MG63 (cell line): ENCODE results near the gene AFAP1. TPM values are rescaled to one million over a fixed set of nuclear protein-coding genes. Genes with fewer than 3 reads are reported as not detected.

Source experiments
- DNase-seq: peaks from one replicate; pipeline ENCODE4 v3.0.0-alpha.2; 2020
- H3K27me3 ChIP-seq: fragments of 250-450 bp; sonication (Bioruptor Pico); 2 replicates; pipeline ENCODE4 v1.5.1; 2020; ENCODE audit warnings: mild to moderate bottlenecking, moderate library complexity
- H3K36me3 ChIP-seq: fragments of 250-450 bp; sonication (Bioruptor Pico); 2 replicates; pipeline ENCODE4 v1.5.1; 2020; ENCODE audit warnings: mild to moderate bottlenecking, moderate library complexity
- H3K4me3 ChIP-seq: fragments of 250-450 bp; sonication (Bioruptor Pico); 2 replicates; pipeline ENCODE4 v1.5.1; 2020; ENCODE audit warnings: mild to moderate bottlenecking, moderate library complexity
- H3K9me3 ChIP-seq: fragments of 250-450 bp; sonication (Bioruptor Pico); 2 replicates; pipeline ENCODE4 v1.5.1; 2020; ENCODE audit warnings: mild to moderate bottlenecking, moderate library complexity
- total RNA-seq: library from RNA; depleted of rRNA; stranded (reverse); fragments of >200 nt; shearing (Covaris generic); gene quantifications from 2 replicates; pipeline ENCODE4 v1.2.3, GENCODE V29; 2014; ENCODE audit warnings: low replicate concordance

The AFAP1 gene
- total RNA-seq, 1 experiment from 2014 or later: 30.0 TPM

DNA sequence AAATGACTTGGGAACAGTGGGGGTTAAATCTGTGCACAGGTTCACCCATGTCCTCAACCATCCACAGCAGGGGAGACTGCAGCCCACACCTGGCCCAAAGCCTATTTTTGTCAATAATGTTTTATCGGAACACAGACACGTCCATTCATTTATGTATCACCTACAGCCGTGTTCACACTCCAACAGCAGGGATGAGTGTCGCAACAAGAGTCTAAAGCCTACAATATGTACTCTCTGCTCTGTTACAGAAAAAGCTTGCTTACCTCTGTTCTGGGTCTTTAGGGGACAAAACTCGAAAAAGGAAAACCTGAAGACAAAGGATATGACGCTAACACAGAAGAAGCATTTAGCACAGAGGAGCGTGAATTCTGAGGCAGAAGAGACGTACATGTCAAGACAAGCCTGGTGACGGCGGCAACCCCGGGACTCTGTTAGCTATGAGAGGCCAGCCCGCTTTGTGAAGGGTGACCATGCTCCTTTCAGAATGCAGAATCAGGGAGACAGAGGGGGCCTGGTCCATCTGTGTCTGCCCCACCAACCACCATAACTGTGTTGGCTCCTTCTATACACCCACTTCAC is 45.5 kb downstream of the AFAP1 start:
- H3K9me3 ChIP-seq: peaks cover under 1% of the 10 kb centered on the region; the same call in 1 of the 2 replicates

DNA sequence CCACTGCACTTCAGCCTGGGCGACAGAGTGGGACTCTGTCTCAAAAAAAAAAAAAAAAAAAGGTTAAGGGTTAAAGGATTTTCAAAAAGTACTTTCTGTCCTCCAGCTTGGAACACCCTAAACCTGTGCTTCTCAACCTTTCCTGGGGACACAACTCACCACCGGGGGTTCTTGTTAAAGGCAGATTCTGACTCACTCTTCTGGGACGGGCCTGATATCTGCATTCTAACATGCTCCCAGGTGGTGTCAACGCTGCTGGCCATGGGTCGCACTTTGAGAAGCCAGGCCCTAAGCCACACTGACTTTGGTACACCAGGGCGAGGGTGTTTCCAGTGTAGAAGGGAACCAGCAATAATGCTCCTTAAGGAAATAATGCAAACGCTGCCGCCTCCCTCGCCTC is 46.1 kb downstream of the AFAP1 start:
- DNase-seq: no peak

More for the DNA sequence above, 45.5 kb downstream of the AFAP1 start:
- no peaks in the 10 kb centered on the region for H3K27me3 ChIP-seq
- no peaks in the 10 kb centered on the region; the same call in 1 of the 2 replicates for H3K36me3 ChIP-seq
- no peak for DNase-seq
- H3K4me3 ChIP-seq: no peak overlapping the region

DNA sequence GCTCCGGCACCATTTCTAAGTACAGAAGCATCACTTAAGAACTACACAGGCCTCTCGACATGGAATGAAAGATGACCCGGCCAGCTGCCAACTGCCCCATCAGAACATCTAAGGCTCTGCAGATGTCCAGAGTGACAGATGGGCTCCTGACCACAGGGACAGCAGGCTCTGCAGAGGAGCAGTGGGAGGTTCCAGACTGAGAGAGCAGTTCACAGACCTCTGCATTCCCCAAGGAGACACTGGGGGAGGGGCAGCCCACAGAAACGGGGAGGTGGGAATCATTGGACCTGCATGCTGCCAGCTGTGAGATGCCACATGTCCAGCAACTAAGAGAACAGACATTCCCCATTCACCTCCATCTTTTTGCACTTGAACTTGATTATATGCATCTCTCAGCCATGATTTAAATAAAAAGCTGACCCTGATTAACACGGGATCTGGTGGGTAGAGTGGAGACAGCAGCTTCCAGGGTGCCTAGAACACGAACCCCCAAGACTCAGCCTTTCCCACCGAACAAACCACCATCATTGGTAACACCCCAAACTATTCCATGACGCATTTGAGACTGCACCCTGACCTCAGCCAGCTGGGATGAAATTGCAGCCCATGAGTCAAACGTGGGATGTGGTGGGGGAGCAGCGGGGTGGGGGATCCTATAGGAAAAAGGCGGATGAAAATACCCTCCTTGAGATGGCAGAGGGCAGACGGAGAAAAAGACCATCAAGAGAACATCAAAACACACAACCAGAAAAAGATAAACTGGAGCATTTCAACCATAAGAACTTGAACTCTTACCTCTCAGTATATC is 47.2 kb downstream of the AFAP1 start:
- H3K9me3 ChIP-seq: peaks cover 10% of the 10 kb centered on the region
- peaks cover 3% of the 10 kb centered on the region; the same call in 1 of the 2 replicates for H3K36me3 ChIP-seq
- DNase-seq: no peak
- no peaks in the 10 kb centered on the region for H3K27me3 ChIP-seq
- H3K4me3 ChIP-seq: no peak overlapping the region

More for the DNA sequence above, 46.1 kb downstream of the AFAP1 start:
- no peaks in the 10 kb centered on the region for H3K27me3 ChIP-seq
- no peaks in the 10 kb centered on the region; the same call in 1 of the 2 replicates for H3K36me3 ChIP-seq
- peaks cover 5% of the 10 kb centered on the region for H3K9me3 ChIP-seq
- H3K4me3 ChIP-seq: no peak overlapping the region

DNA sequence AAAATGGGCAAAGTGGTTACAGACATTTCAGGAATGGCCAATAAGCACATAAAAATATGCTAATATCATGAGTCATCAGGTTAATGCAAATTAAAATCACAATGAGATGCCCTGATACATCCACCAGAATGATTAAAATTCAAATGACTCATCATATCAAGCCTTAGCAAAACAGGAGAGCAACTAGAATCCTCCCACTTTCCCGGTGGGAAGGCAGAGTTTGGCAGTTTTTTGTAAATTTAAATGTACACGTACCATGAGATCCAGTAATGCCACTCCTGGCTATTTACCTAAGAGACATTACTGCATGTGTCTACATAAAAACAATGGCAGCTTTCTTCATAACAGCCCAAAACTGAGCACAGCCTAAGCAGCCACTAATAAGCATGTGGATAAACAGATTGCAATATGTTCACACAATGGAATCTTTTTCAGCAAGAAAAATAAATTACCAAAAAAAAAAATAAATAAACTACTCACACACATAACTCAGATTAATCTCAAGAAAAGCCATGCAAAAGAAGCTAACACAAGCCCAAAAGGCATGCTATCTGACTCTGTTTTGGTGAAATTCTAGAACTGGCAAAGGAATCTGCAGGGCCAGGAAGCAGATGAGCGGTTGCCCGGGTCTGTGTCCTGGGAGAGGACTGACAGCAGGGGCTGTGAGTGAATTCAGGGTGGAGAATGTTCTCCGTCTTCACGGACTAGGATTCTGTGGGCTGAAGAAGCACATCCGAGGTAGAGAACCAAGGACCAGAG is 48.8 kb downstream of the AFAP1 start:
- no peaks in the 10 kb centered on the region for H3K27me3 ChIP-seq
- peak; percentile 39 for DNase-seq
- H3K9me3 ChIP-seq: peaks cover 10% of the 10 kb centered on the region
- no peak overlapping the region for H3K4me3 ChIP-seq
- peaks cover 3% of the 10 kb centered on the region; the same call in 1 of the 2 replicates for H3K36me3 ChIP-seq

DNA sequence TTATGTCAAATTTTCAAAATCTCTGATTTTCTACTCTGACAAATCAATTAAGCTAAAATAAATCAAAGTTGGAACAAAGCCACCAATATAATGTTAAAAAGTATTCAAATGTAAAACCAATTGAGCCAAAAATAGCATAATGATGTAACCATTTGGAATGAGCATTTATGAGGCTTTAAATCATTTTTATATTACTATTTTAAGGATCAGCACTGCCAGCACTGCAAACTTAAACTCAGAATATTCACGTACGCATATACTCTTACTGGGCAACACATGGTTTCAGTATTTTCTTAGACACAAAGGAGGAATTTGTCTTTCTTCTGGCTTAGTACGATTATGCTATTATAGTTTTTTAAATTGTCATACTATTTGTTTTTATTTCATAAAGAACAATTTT is 52.2 kb downstream of the AFAP1 start:
- Histone ChIP-seq H3K27me3 (no peaks in the 10 kb centered on the region), H3K36me3 (peaks cover 6% of the 10 kb centered on the region), H3K9me3 (peaks cover 10% of the 10 kb centered on the region), H3K4me3 (no peak overlapping the region)
- DNase-seq: no peak

DNA sequence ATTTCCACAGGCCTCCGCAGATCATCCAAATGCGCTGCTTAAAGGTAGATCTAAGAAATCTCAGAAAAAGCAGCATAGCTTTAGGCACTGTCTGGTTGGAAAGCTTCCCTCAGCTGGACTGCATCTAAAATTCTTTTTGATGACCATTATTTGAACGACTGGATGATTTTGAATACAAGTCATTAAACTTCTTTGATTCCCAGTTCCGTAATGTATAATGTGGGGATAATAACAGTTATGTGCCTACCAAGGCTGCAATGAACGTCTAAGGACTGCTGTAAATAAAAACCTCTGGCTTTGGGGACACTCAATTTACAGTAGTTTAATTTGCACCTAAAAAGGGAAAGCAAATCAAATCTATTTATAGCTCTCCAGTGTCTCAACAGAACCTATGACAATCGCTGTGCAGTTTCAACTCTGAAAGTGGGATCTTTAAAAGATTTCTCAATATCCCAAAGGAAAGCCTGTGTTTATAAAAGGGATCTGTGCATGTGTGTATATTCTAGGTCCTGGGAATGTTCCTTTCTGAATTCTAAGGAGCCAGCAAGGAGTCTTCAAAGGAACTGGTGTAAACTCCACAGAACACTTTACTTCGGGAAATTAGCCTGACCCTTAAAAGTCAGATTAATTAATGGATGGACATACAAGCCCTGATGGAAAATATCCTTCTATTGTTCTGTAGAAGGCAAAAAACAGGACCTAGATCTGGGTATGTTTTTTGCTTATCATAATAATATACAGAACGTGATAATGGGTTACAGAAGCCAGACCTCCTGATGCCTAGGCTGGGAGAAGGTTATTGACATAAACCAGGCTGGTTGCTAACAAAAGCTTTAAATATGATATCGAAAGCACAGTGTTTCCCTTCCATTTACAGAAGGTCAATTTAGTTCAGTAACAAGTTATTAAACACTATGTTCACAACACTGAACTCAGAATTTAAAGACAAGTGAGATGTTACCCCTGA is 53.4 kb downstream of the AFAP1 start:
- Histone ChIP-seq H3K9me3 (peaks cover 10% of the 10 kb centered on the region), H3K36me3 (peaks cover 6% of the 10 kb centered on the region), H3K4me3 (no peak overlapping the region), H3K27me3 (no peaks in the 10 kb centered on the region)
- DNase-seq: no peak

DNA sequence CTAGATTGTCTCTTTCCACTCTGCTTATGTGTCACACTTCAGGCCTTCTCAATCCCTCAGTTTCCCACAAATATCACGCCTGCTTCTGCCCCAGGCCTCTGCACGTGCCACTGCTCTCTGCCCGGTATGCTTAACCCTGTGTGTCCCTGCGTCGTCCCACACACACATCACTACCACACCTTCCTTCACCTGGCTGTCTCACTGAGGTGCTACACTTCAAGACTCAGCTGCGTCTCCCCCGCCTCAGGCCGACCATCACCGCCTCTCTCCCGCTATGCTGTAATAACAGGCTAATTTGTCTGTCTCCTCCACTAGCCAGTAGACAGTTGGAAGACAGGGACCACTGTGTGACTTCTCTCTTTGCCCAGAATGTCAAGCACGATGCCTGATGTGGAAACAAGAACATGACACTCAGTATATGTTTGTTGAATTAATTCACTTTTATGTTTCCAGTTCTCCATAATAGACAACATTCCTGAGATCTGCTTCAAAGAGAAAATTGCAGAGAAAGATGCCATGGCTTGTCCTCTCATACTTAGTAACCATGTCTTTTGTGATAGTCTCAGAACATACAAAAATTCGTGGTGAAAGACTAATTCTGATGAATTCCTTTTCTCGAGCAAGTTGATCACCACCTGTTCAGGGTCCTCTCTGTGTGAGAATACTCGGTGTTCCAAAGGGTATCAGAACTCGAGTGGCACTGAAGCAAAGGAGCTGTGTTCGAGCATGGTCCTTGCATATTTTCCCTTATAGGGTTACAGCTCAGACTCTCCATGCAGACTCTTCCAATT is 54.2 kb downstream of the AFAP1 start:
- no peak overlapping the region for H3K4me3 ChIP-seq
- DNase-seq: no peak
- H3K9me3 ChIP-seq: peaks cover 10% of the 10 kb centered on the region
- H3K27me3 ChIP-seq: no peaks in the 10 kb centered on the region
- peaks cover 6% of the 10 kb centered on the region for H3K36me3 ChIP-seq

DNA sequence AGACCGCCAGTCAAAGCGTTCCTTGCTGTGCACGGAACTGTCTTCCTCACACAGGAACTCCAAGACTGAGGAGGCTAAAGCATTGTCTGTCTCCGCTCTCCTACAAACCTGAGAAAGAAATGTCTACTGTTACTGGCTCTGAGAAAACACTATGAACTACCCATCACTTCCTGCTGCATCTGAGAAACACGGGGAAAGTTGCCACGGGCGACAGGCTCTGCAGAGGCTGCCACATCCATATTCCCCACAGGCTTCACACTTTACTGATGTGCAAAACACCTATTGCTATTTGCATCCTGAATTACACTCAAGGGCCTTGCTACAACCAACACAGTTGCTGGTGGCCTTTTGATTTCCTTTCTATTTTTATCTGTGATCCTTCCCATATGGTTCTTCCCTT is 59.0 kb downstream of the AFAP1 start:
- H3K36me3 ChIP-seq: peaks cover 3% of the 10 kb centered on the region; the same call in 1 of the 2 replicates
- no peaks in the 10 kb centered on the region for H3K9me3 ChIP-seq
- no peak overlapping the region for H3K4me3 ChIP-seq
- no peaks in the 10 kb centered on the region for H3K27me3 ChIP-seq
- no peak for DNase-seq

DNA sequence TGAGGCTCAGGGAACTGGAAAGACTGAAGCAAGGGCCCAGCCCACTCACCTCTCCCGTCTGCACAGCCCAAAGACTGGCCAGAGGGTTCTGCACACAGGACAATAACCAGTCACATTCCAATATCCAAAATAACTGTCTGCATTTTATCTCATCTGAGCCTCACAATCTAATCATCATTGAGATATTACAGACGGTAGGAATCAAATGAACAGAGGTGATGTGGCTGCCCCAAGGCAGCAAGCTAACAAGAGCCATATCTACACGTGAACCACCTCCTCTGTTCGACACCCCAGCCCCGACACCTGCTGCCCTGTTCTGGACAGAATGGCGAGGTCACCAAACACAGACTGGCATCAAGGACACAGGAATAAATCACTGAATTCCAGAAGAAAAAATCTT is 60.5 kb downstream of the AFAP1 start:
- DNase-seq: no peak
- H3K27me3 ChIP-seq: no peaks in the 10 kb centered on the region
- no peak overlapping the region for H3K4me3 ChIP-seq
- H3K9me3 ChIP-seq: no peaks in the 10 kb centered on the region
- H3K36me3 ChIP-seq: no peaks in the 10 kb centered on the region

DNA sequence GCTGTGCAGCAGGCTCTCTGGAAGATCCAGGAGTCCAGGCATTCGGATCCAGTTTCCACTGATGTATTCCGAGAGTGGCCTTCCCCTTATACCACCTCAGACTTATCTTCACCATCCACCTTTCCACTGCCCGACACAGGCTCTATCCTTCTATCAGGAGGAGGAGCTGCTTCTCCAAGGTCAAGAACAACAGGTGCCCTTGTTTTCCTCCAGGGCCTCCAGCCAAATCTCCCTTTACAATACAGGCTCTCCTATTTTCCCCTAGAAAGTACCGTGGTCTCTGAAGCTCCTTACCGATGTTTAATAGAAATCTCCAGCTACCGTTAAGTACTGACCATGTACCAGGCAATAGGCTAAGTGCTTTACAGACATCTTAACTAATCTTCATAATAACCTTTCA is 61.3 kb downstream of the AFAP1 start:
- no peak for DNase-seq
- Histone ChIP-seq H3K9me3 (no peaks in the 10 kb centered on the region), H3K4me3 (no peak overlapping the region), H3K36me3 (no peaks in the 10 kb centered on the region), H3K27me3 (no peaks in the 10 kb centered on the region)

DNA sequence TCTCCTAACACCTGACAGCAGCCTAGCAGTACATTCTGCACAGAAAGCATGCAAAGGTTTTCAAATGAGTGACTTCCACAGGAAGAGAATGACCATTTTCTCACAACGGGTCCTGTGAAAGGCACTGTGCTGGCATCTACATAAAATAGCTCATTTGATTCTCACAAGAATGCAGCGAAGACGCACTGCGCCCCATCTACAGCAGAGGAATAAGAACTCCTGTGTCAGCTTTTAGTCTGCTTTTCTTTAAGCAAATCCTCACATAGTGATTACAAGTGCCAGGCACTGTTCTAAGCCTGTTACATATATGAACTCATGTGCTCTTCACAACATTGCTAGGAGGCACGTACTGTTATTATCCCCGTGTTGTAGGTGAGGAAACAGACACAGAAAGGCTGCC is 62.5 kb downstream of the AFAP1 start:
- Histone ChIP-seq H3K9me3 (no peaks in the 10 kb centered on the region), H3K4me3 (no peak overlapping the region)
- no peak for DNase-seq

DNA sequence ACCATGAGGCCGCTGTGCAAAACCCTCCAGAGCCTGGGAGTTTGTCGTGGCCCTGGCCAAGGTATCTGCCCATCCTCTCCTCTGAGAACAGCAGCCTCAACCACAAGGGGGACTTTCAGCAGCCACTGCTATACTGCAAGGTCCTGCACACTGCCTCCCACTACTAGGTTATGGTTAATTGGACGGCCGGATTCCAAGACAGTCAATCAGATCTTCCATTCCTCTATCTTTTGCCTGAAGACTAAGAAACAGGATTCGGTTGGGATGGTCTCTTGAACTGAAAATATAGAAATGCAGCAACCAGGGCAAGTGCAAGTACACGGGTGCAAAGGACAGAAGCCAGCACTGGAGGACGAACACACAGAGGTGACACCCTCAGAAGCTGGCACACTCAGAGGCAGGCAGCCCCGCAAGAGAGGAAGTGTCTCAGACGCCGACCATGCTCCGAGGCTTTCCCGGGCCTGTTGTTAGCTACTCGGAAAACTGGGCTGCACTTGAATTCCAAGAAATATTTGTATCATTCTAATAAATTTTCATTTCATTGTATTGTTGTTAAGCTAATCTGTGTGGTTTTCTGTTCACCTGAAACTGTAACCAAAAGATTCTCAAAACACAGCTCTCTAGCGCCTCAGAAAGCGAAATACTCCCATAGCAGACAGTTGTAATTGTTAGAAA is 63.3 kb downstream of the AFAP1 start:
- no peak overlapping the region for H3K4me3 ChIP-seq
- DNase-seq: no peak

More for the DNA sequence above, 62.5 kb downstream of the AFAP1 start:
- Histone ChIP-seq H3K27me3 (no peaks in the 10 kb centered on the region), H3K36me3 (no peaks in the 10 kb centered on the region)

DNA sequence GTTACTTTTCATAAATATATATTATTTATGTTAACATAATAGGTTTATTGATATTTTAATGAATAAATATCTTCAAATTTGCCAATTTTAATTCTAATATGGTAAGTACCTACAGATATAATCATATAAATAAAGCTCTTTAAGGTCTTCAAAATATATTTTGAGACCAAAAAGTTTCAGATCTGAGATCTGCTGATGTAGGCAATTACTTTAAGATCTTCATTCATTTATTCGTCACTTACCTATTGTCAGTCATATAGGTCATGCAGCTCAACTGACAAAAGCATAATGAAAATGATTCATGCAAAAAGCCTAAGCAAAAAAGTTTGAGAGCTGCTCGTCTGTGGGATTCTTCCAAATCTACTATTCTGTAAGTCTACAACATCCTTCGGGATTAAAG is 64.8 kb downstream of the AFAP1 start:
- Histone ChIP-seq H3K4me3 (no peak overlapping the region), H3K36me3 (peaks cover 7% of the 10 kb centered on the region), H3K27me3 (no peaks in the 10 kb centered on the region), H3K9me3 (no peaks in the 10 kb centered on the region)
- DNase-seq: no peak

More for the DNA sequence above, 63.3 kb downstream of the AFAP1 start:
- Histone ChIP-seq H3K27me3 (no peaks in the 10 kb centered on the region), H3K9me3 (no peaks in the 10 kb centered on the region), H3K36me3 (no peaks in the 10 kb centered on the region)

DNA sequence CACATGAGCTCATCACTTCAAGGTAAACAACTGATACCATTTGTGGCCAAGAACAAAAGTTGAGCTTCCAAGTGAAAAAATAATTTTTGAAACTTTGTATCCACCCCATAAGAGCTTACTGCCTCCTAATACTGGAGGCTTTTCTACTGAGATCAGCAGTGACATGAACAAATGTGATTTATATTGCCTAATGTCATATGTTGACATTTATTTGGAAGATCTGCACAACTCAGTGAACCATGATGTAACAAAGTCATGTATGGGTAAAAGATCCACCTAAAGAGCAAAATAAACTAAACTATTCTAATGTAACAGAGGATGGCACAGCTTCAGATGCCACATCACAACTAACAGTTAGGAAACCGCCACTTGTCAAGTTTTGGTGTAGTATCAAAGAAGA is 65.8 kb downstream of the AFAP1 start:
- Histone ChIP-seq H3K4me3 (no peak overlapping the region), H3K27me3 (no peaks in the 10 kb centered on the region), H3K9me3 (no peaks in the 10 kb centered on the region), H3K36me3 (peaks cover 10% of the 10 kb centered on the region)
- DNase-seq: no peak

DNA sequence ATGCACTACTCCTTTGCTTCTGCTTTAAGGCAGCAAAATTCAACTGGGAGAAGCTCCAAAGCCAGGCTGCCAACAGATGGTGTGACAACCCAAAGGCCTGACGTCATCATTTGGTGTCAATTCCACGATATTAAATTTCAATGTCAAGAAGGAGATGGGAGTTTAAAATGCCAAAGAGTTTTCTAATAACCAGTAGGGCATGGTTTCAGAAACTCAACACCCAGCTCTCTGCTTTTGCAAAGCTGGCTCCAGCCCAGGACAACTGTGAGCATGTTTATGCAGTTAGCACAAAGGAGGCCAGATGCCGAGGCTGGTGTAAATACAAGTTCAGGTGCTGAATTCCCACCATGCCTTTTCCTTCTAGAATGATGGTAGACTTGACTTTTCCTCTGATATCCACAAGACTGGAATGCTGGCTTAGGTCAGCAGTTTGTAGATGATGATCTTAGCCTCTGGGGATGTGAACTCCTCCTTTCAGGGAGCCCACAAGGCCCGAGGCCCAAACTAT is 67.3 kb downstream of the AFAP1 start:
- peak; percentile 87 for DNase-seq
- Histone ChIP-seq H3K4me3 (peak overlapping the region; percentile 34), H3K9me3 (no peaks in the 10 kb centered on the region), H3K36me3 (peaks cover 21% of the 10 kb centered on the region), H3K27me3 (no peaks in the 10 kb centered on the region)
